Adipose tissue (tissue), 3 donors: Measurements from ENCODE around the gene USP30. TPM values are rescaled to one million over a fixed set of nuclear protein-coding genes. Genes with fewer than 3 reads are reported as not detected.
"Not testable (repeated sequence)": the region's sequence is repeated elsewhere in the genome, so short reads cannot be mapped to it uniquely, and the experiment has no call there.

Experiments
- H3K27ac ChIP-seq: one replicate; pipeline ENCODE4 v1.5.1; 2013; ENCODE audit warnings: low read depth, low read length
- WGBS, 3 donors: extraction: QIAGEN DNeasy Blood & Tissue Kit; methylation state at CpG; one replicate each; pipeline ENCODE4 v1.1.7; 2013; 5-methylcytosine and 5-hydroxymethylcytosine counted together
- polyA plus RNA-seq, 3 donors: library from polyadenylated mRNA; stranded (reverse); fragments of 200-250 nt; gene quantifications; one replicate each; pipeline ENCODE4 v1.2.3, GENCODE V29; 2013
- donor health status: healthy with polysubstance abuse.
- donor health status: Bipolar disorder and iron deficiency.
- donor health status: healthy.

The USP30 gene
- polyA plus RNA-seq, 3 donors, result 4.5 to 14.8 (median 8.1) TPM

DNA sequence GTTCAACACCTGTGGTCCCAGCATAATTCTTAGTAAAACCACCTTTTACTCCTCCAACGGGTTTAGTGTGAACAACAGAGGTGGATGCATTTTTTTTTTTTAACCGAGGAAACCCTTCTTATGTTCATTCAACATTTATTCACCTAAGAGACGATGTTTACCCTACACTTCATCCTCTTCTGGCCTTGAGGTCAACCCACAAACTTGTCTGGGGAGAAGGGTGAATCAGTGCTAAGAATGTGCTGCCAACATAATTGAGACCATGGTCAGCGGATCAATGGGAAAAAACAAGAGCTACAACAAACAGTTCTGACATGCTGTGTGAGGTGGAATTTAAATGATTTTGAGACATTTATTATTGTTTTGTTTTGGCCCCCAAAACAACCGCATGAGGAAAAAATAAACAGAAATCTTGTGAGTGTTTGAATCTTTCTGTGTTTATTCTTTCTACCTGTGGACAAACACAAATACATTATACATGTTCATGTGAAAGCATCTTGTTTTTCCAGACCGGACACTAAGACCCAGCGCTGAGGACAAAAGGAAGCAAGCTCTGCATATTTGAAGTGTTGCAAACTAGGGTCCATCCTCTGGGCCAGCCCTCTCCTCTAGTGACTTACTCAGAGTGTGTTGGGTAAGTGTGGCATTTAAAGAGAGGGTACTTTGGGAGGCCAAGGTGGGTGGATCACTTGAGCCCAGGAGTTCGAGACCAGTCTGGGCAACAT, 5.1 kb upstream of the USP30 start:
- H3K27ac ChIP-seq, result no peak overlapping the region
- 54 to 74% (median 72%) methylated on average over 8 of the region's 8 CpGs for WGBS, 3 donors

DNA sequence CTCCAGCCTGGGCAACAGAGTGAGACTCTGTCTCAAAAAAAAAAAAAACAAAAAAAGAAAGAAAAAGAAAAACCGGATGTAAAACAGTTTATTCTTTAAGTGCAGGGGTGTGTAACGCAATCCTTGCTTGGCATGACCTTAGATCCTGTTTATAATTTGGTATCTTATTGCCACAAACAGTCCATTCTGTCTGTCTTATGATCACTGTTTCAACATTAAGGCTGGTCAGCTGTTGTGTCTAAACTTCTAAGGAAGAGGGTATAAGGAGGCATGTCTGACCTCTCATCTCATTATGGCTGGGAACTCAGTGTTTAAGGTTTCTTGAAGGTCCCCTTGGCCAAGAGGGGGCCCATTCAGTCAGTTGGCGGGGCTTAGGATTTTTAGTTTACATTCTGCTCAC, 3.7 kb upstream of the USP30 start:
- 70 to 78% (median 76%) methylated on average over 3 of the region's 3 CpGs for WGBS, 3 donors
- not testable (repeated sequence) for H3K27ac ChIP-seq

DNA sequence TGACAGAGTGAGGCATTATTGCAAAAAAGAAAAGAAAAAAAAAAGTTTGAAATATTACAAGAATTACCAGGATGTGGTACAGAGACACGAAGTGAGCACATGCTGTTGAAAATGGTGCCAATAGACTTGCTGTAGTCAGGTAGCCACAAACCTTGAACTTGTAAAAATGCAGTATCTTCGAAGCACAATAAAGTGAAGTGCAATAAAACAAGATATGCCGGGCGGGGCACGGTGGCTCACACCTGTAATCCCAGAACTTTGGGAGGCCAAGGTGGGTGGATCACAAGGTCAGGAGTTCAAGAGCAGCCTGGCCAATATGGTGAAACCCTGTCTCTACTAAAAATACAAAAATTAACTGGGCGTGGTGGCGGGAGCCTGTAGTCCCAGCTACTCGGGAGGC, 2.6 kb upstream of the USP30 start:
- H3K27ac ChIP-seq, result not testable (repeated sequence)
- WGBS, 3 donors, result 76 to 82% (median 82%) methylated on average over 8 of the region's 8 CpGs

DNA sequence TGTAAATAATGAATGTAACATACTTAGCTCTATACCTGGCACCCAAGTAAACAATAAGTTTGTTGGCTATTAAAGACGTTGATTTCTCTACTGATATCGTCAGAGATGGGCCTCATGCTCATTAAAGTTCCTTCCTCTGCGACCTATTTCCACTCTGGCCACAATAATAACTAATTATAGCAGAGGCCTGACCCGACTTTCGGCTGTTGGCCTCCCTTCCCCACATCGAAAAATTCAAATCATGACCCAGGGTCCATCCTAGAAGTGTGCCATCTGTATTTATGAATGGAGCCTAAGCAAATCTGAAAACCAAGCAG, 321 bp upstream of the USP30 start:
- 5 to 10% (median 6%) methylated on average over 6 of the region's 6 CpGs for WGBS, 3 donors

DNA sequence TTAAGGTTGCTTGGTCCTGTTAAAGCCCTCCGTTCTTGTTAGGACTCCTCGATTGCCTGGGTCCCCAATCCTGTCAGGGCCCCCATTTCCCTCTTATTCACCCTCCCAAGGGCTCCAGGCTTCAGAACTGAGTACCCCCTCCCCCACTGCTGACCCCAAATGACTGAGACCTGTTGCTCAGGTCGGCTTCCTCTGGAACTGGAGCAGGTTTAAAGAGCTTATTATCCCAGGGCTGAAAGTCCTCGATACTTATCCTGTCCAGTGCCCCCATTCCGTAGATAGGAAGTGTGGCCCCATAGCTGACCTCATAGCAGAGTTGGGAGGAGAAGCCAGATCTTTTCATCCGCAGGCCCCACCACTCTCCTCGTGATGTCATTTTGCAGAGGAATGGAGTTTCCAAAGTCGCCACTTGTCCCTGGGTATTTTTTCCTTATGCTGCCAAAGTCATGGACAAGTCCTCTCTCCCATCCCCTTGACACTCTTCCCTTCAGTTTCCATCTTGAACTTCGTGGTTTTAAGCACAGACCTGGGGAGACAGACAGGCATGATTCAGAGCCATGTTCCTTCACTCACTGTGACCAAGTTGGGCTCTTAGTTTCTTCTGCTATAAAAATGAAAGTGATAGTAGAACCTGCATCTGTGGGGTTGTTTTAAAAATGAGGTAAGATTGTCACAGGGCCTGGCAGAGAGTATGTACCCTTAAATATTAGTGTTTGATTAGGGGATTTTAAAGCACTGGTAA, 1.2 kb downstream of the USP30 start:
- H3K27ac ChIP-seq, result no peak overlapping the region
- WGBS, 3 donors, result 8 to 22% (median 14%) methylated on average over 9 of the region's 9 CpGs

More for the DNA sequence above, 321 bp upstream of the USP30 start:
- H3K27ac ChIP-seq, result no peak overlapping the region

DNA sequence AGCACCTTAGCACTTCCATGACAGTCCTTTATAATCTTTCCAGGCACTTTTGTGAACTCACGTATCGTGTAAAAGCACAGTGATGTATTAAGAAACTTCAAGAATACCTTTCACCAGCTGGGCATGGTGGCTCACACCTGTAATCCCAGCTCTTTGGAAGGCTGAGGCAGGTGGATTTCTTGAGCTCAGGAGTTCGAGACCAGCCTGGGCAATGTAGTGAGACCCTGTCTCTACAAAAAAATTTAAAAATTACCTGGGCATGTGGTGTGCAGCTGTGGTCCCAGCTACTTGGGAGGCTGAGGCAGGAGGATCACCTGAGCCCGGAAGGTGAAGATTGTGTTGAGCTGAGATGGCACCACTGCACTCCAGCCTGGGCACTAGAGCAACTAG, 1.7 kb downstream of the USP30 start:
- whole genome bisulfite sequencing, 3 donors, result 62 to 84% (median 79%) methylated on average over 4 of the region's 4 CpGs
- H3K27ac ChIP-seq, result not testable (repeated sequence)

DNA sequence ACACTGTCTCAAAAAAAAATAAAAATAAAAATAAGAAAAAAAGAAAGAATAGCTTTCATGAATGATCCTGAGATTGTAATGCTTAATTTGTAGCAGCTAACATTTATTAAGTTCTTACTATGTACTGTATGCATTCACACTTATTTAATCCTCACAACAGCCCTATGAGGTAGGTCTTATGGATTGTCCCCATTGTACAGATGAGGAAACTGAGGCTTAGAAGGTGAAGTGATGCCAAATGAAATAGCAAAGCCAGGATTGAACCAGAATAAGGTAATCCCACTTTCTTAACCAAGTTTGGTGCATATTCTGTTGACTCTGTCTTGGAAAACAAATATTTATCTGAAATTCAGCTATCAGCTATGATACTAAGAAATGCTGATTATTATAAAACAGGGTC, 2.1 kb downstream of the USP30 start:
- H3K27ac ChIP-seq, result no peak overlapping the region

DNA sequence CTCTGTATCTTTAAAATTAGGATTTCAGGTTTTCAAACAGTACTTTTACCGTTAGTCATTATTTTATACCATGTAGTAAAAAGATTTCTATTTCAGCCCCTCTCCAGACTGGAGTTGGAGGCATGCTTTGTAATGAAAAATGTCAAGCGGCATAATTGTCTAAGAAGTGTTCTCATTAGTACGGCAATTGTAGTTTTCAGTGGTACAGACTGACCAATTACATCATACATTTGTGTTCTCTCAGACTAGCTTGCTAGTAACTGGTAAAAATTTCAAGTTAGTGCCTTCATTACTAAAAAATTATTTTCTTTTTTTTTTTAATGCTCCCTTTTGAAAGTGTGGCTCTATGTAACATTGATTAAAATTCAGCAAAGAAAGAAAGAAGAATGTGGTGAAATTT, 4.5 kb downstream of the USP30 start:
- H3K27ac ChIP-seq, result no peak overlapping the region
- WGBS, 3 donors, result 80 to 90% (median 87%) methylated on average over 3 of the region's 3 CpGs

DNA sequence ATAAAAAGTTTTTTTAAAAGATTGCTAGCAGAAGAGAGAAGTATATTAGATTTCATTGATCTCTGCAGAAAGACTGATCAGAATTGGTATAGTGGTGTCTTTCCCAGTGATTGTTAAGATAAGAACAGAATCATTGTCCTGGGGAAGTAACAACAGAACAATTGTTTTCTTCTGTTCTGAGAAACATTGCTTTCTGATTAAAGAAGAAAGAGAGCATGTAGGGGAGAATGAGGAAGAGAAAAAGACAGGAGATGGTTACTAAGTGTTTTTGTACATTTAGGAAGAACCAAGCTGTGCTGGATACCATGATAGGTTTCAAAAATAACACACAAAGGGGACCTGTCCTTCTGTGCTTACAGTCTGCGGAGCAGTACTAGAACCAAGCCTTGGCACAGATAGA, 5.0 kb downstream of the USP30 start:
- H3K27ac ChIP-seq, result no peak overlapping the region
- 89 to 95% (median 95%) methylated on average over 1 of the region's 1 CpG for WGBS, 3 donors

DNA sequence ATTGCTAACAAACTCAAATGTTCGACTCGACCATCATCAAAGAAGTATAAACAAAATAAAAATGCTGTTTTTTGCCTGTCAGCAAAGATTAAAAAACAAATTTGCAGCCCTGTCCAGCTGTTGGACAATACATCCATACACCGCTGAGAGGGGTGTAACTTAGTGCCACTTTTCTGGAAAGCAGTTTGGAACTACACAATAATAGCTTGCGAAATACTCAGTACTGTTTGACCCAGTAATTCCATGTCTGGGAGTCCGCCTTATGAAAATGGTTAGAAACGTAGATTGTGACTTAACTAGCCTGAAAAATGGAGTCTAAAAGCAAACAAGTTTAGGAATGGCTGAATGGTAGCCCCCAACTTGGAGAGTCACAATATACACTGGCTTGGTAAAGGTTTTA, 6.4 kb downstream of the USP30 start:
- H3K27ac ChIP-seq, result no peak overlapping the region
- WGBS, 3 donors, result 86 to 92% (median 89%) methylated on average over 6 of the region's 6 CpGs

DNA sequence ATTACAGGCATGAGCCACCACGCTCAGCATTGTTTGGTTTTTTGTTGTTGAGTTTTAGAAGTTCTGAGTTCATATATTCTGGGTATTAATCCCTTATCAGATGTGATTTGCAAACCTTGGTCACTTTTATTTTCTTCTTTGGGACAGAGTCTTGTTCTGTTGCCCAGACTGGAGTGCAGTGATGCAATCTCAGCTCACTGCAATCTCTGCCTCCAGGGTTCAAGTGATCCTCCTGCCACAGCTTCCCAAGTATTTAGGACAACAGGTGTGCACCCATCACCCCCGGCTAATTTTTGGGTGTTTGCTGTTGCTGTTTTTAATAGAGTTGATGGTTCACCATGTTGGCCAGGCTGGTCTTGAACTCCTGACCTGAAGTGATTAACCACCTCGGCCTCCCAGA, 11.8 kb downstream of the USP30 start:
- no peak overlapping the region for H3K27ac ChIP-seq
- WGBS, 3 donors, result 84 to 94% (median 93%) methylated on average over 3 of the region's 3 CpGs

DNA sequence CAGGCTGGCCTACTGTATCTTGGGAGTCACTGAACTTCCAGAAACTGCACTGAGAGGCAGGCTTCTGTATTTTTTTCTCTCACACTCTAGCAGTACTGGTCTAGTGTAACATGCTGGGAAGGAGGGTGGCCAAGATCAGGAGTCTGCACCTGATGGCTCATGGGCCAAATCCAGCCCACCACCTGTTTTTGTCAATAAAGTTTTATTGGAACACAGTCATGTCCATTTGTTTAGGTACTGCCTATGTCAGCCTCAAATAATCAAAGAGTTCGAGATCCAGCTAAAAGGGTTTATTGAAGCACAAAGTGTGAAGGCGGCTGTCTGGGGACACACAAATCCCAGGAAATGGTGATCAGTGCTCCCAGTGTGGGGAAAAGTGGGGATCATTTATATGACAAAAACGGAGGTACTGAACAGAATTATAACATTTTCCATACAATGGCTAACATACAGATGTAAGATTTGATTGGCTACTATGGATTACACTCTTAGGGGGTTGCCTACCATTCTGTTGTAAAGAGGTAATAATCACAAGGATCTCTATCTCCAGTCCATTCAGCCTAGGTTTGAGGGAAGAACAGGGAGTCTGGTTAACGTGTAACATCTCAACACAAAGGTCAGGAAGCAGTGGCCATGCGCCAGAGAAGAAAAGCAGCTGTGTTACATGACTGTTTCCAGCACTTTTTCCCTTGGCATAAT, 12.9 kb downstream of the USP30 start:
- H3K27ac ChIP-seq, result no peak overlapping the region
- 34 to 88% (median 81%) methylated on average over 5 of the region's 5 CpGs for WGBS, 3 donors

DNA sequence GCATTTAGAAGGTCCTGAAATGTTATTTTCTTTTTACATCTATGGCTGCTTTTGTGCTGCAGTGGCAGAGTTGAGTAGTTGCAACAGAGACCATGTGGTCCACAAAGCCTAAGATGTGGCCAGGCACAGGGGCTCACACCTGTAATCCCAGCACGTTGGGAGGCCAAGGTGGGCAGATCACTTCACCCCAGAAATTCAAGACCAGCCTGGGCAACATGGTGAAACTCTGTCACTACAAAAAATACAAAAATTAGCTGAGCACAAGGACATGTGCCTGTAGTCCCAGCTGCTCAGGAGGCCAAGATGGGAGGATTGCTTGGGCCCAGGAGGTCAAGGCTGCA, 13.4 kb downstream of the USP30 start:
- H3K27ac ChIP-seq, result no peak overlapping the region
- 36 to 86% (median 82%) methylated on average over 1 of the region's 1 CpG for WGBS, 3 donors

DNA sequence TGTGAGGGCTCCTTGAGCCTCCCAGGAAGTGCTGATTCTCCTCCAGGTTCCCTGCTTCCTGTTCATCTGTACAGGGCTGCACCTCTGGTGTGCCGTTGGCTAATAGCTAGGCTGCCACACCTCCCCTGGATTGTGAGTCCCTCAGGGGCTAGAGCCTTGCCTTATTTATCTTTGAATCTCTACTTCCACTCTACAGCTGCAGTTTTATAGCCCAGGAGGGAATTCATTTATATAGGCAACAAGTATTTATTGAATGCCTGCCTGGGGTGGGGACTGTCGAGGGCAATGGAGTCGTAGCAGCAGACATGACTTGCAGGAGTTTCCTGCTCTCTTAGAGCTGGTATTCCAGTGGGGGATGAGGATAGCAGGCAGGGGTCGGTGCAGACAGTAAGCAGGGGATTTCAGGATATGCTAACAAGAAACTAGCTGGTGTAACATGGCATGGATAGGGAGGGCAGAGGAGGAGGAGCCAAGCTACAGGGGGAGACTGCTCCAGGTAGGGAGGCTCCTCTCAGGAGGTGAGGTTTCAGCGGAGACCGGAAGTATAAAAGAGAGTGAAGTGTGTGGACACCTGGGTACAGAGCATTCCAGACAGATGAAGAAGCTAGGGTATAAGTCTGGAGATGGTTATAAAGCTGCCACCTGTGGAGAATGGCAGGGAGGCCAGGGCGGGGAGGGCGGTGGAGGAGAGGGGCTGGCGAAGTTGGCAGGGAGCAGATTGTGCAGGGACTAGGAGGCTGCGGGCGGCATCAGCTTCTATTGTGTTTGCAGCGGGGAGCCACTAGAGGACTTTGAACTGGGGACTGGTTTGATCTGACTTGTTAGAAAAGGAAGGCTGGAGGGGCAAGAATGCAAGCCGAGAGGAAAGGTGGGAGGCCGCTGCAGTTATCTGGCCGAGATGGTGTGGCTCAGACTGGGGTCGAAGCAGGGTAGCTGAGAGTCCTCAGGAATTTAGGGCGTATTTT, 17.2 kb downstream of the USP30 start:
- 72 to 88% (median 84%) methylated on average over 17 of the region's 17 CpGs for WGBS, 3 donors

DNA sequence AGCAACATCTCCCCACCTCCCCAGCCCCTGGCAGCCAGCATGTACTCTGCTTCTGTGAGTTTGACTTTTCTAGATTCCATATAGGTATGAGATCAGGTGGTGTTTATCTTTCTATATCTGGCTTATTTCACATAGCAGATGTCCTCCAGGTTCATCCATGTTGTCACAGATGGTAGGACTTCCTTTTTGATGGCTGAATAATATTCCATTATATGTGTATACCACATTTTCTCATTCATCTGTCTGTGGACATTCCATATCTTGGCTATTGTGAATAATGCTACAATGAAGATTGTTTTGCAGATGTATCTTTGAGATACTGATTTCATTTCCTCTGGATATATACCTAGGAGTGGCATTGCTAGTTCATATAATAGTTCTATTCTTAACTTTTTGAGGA, 22.5 kb downstream of the USP30 start:
- H3K27ac ChIP-seq, result no peak overlapping the region

More for the DNA sequence above, 17.2 kb downstream of the USP30 start:
- no peak overlapping the region for H3K27ac ChIP-seq

DNA sequence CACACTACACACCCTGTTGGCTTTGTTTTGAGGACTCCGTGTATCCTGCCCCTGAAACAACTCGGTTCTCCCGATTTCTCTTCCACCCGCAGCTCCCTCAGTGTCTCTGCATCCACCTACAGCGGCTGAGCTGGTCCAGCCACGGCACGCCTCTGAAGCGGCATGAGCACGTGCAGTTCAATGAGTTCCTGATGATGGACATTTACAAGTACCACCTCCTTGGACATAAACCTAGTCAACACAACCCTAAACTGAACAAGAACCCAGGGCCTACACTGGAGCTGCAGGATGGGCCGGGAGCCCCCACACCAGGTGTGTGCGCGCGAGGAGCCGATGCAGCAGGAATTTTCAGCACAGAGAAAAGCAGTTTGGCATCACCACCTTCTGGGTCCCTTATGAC, 30.4 kb downstream of the USP30 start:
- H3K27ac ChIP-seq, result no peak overlapping the region
- WGBS, 3 donors, result 89 to 97% (median 94%) methylated on average over 14 of the region's 14 CpGs

DNA sequence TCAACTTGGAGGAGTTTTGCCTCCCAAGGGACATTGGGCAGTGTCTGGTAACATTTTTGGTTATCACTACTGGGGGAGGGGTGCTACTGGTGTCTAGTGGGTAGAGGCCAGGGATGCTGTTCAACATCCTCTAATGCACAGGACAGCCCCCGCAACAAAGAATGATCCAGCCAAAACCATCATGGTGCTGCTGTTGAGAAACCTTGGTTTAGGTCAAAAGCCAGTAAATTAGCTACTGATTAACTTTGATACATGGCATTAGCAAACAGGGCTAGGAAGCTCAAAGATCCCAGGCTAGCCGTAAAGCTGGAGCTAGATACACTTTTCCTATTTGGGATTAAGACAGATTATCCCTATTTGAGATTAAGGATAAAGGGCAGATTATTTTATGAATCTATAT, 32.0 kb downstream of the USP30 start:
- WGBS, 3 donors, result 38 to 93% (median 90%) methylated on average over 2 of the region's 2 CpGs
- no peak overlapping the region for H3K27ac ChIP-seq

DNA sequence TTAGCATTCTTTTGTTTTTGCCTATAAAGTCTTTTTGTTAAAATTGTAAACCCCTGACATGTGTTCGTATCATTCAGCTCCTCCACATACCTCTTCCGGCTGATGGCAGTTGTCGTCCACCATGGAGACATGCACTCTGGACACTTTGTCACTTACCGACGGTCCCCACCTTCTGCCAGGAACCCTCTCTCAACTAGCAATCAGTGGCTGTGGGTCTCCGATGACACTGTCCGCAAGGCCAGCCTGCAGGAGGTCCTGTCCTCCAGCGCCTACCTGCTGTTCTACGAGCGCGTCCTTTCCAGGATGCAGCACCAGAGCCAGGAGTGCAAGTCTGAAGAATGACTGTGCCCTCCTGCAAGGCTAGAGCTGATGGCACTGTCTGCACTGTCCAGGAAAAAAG, 33.2 kb downstream of the USP30 start:
- H3K27ac ChIP-seq, result no peak overlapping the region

DNA sequence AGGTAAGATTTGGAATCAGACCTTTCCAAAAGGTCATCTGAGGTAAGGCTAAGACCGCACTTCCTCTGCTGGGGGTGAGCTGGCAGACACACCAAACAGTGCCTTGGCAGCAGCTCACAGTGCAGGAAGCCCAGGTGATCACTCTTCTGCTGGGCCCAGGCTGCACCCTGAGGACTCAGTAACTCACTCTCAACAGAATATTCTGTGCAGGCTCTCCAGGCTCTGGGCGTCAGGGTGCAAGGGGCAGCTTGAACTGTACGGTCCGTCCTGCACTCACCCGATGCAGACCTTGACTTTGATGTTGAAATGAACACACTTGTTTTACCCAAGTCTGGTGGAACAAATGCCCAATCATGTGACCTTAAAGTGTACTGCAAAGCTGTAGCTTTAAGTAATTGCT, 34.9 kb downstream of the USP30 start:
- 27 to 62% (median 59%) methylated on average over 5 of the region's 5 CpGs for WGBS, 3 donors
- no peak overlapping the region for H3K27ac ChIP-seq

More for the DNA sequence above, 33.2 kb downstream of the USP30 start:
- WGBS, 3 donors, result 93 to 95% (median 95%) methylated on average over 11 of the region's 11 CpGs
